Adrenal gland (tissue), 12 donors: ENCODE measurements around the gene LCOR. TPM values are rescaled to one million over a fixed set of nuclear protein-coding genes. Genes with fewer than 3 reads are reported as not detected.

Source experiments
- DNase-seq, 7 donors: peaks; one replicate each; pipeline ENCODE4 v3.0.0-alpha.2; 2019 to 2020
- H3K27ac ChIP-seq, 5 donors: fragments of 200-600 bp; sonication (generic) in 4 of 5; 1 replicate in 3 of 5; 2 replicates in 2 of 5; pipeline versions ENCODE4 v1.5.1 to v1.8.0; 2016 to 2020; ENCODE audit warnings: mild to moderate bottlenecking in 1 of 5
- H3K27me3 ChIP-seq: fragments of 200-600 bp; 2 replicates; pipeline ENCODE4 v1.8.0; 2021
- H3K36me3 ChIP-seq, 2 donors: fragments of 200-600 bp; replicated peaks in 1 of 2; 1 replicate in 1 of 2; 2 replicates in 1 of 2; pipeline versions ENCODE4 v1.5.1 to v1.8.0; 2018 to 2022
- H3K4me1 ChIP-seq, 2 donors: fragments of 200-600 bp; replicated peaks in 1 of 2; 1 replicate in 1 of 2; 2 replicates in 1 of 2; pipeline versions ENCODE4 v1.5.1 to v1.8.0; 2018 to 2021
- H3K4me3 ChIP-seq, 4 donors: fragments of 200-600 bp; sonication (generic) in 3 of 4; one replicate each; pipeline ENCODE4 v1.5.1; 2016 to 2018
- H3K9me3 ChIP-seq, 3 donors: fragments of 200-600 bp; sonication (generic) in 1 of 3; replicated peaks in 1 of 3; 1 replicate in 2 of 3; 2 replicates in 1 of 3; pipeline versions ENCODE4 v1.5.1 to v1.8.0; 2016 to 2021
- CTCF ChIP-seq, 6 experiments: fragments of 450-650 bp in 4 of 6; fragments of 200-600 bp in 2 of 6; sonication (generic) in 1 of 6; IDR thresholded peaks; 1 replicate in 5 of 6; 2 replicates in 1 of 6; pipeline versions ENCODE4 v1.5.1 to v1.8.0; 2016 to 2021; ENCODE audit warnings: antibody characterized with exemption in 6 of 6, mild to moderate bottlenecking in 2 of 6, moderate library complexity in 1 of 6
- POLR2A ChIP-seq, 2 donors: fragments of 450-650 bp; IDR thresholded peaks; one replicate each; pipeline ENCODE4 v1.6.1; 2017; ENCODE audit warnings: antibody characterized with exemption in 2 of 2, mild to moderate bottlenecking in 2 of 2, moderate library complexity in 1 of 2
- WGBS, 4 donors: extraction: QIAGEN DNeasy Blood & Tissue Kit in 2 of 4; methylation state at CpG; one replicate each; pipeline versions ENCODE4 v1.1.5 to v1.1.7; 2013 to 2017; 5-methylcytosine and 5-hydroxymethylcytosine counted together
- intact Hi-C, 2 donors: fragments of 100-400 bp; cut with DNase I; formaldehyde crosslinking; loops; one replicate each; pipeline versions ENCODE4 v1.14.1 to v1.15.0; 2022 to 2023
- polyA plus RNA-seq, 3 donors: library from polyadenylated mRNA; stranded (reverse); fragments of 200-250 nt in 2 of 3; fragments of 350-450 nt in 1 of 3; fragmentation: Illumina TruSeq in 1 of 3; extraction: RNeasy Lipid Tissue Mini Kit (QIAGEN cat#74804) in 1 of 3; gene quantifications; one replicate each; pipeline ENCODE4 v1.2.3, GENCODE V29; 2013 to 2014
- total RNA-seq, 9 donors: library from RNA; depleted of rRNA in 4 of 9; stranded (reverse); fragments of >200 nt in 4 of 9; fragments of 120-200 nt in 1 of 9; fragmentation: NEBNext Ultra II Directional in 1 of 9; extraction: Animal tissue kit (Norgen Biotek cat#: 25700) in 1 of 9; gene quantifications; one replicate each; pipeline versions ENCODE4 v1.1.0 to v1.2.4, GENCODE V29; 2013 to 2023
- donor health status: healthy with polysubstance abuse.
- donor health status: Bipolar disorder and iron deficiency.
- donor health status: DM: yes; HTN: yes; CAD: no.
- donor health status: DM: no; HTN: no; CAD: no.
- donor health status: DM: no; HTN: no; CAD: no.
- donor health status: DM: yes; HTN: yes; CAD: no.

The LCOR gene
- total and polyA plus RNA-seq, 12 donors = 1.5 to 38.4 (median 17.2) TPM

GRCh38 chr10:96987842-96988175 lies 155.7 kb downstream of the LCOR start:
- Histone ChIP-seq H3K36me3 (no peaks in the 10 kb centered on the region), H3K4me1 (no peaks in the 10 kb centered on the region), H3K27me3 (no peaks in the 10 kb centered on the region), H3K4me3 (no peak overlapping the region), H3K27ac (no peak overlapping the region), H3K9me3 (no peaks in the 10 kb centered on the region)
- TF ChIP-seq CTCF (IDR thresholded peaks at IDR 0.05) = no peak
- TF ChIP-seq POLR2A (IDR thresholded peaks at IDR 0.05) = no peak
- DNase-seq = no peak
- WGBS, 4 donors = 92 to 98% (median 95%) methylated on average over 3 of the region's 3 CpGs
- intact Hi-C loops = no loop called here

GRCh38 chr10:96988426-96988825 lies 156.3 kb downstream of the LCOR start:
- H3K27ac ChIP-seq = no peak overlapping the region

GRCh38 chr10:96991313-96991841 lies 159.3 kb downstream of the LCOR start:
- no peak overlapping the region for H3K4me3 ChIP-seq
- H3K4me1 ChIP-seq = no peaks in the 10 kb centered on the region
- intact Hi-C loops = no loop called here
- no peaks in the 10 kb centered on the region for H3K27me3 ChIP-seq
- 68 to 74% (median 71%) methylated on average over 4 to 7 of the region's 7 CpGs for WGBS, 4 donors
- DNase-seq = no peak
- H3K36me3 ChIP-seq = no peaks in the 10 kb centered on the region
- TF ChIP-seq POLR2A (IDR thresholded peaks at IDR 0.05) (no peak), CTCF (IDR thresholded peaks at IDR 0.05) (no peak)
- no peak overlapping the region for H3K27ac ChIP-seq
- H3K9me3 ChIP-seq = no peaks in the 10 kb centered on the region

More at GRCh38 chr10:96988426-96988825, 156.3 kb downstream of the LCOR start:
- no peak for TF ChIP-seq POLR2A (IDR thresholded peaks at IDR 0.05)
- no peak for TF ChIP-seq CTCF (IDR thresholded peaks at IDR 0.05)
- WGBS, 4 donors = 85 to 91% (median 90%) methylated on average over 4 of the region's 4 CpGs
- H3K9me3 ChIP-seq = no peaks in the 10 kb centered on the region
- H3K27me3 ChIP-seq = no peaks in the 10 kb centered on the region
- no peak for DNase-seq
- H3K4me1 ChIP-seq = no peaks in the 10 kb centered on the region
- H3K4me3 ChIP-seq = no peak overlapping the region
- intact Hi-C loops = no loop called here
- no peaks in the 10 kb centered on the region for H3K36me3 ChIP-seq

- Histone ChIP-seq H3K27ac (no peak overlapping the region), H3K36me3 (no peaks in the 10 kb centered on the region), H3K4me1 (no peaks in the 10 kb centered on the region), H3K27me3 (no peaks in the 10 kb centered on the region), H3K9me3 (no peaks in the 10 kb centered on the region), H3K4me3 (no peak overlapping the region)
- DNase-seq = no peak
- WGBS, 4 donors = 80 to 94% (median 85%) methylated on average over 1 of the region's 1 CpG
- TF ChIP-seq POLR2A (IDR thresholded peaks at IDR 0.05) (no peak), CTCF (IDR thresholded peaks at IDR 0.05) (no peak)
- intact Hi-C loops = no loop called here
Observed at GRCh38 chr10:96992721-96993120, 160.6 kb downstream of the LCOR start.
